Adrenal gland (tissue), 12 donors: ENCODE data around the gene CELF2. TPM values are rescaled to one million over a fixed set of nuclear protein-coding genes. Genes with fewer than 3 reads are reported as not detected.

Source experiments
- DNase-seq, 7 donors: peaks; one replicate each; pipeline ENCODE4 v3.0.0-alpha.2; 2019 to 2020
- H3K27ac ChIP-seq, 5 donors: fragments of 200-600 bp; sonication (generic) in 4 of 5; 1 replicate in 3 of 5; 2 replicates in 2 of 5; pipeline versions ENCODE4 v1.5.1 to v1.8.0; 2016 to 2020; ENCODE audit warnings: mild to moderate bottlenecking in 1 of 5
- H3K27me3 ChIP-seq: fragments of 200-600 bp; 2 replicates; pipeline ENCODE4 v1.8.0; 2021
- H3K36me3 ChIP-seq, 2 donors: fragments of 200-600 bp; replicated peaks in 1 of 2; 1 replicate in 1 of 2; 2 replicates in 1 of 2; pipeline versions ENCODE4 v1.5.1 to v1.8.0; 2018 to 2022
- H3K4me1 ChIP-seq, 2 donors: fragments of 200-600 bp; replicated peaks in 1 of 2; 1 replicate in 1 of 2; 2 replicates in 1 of 2; pipeline versions ENCODE4 v1.5.1 to v1.8.0; 2018 to 2021
- H3K4me3 ChIP-seq, 4 donors: fragments of 200-600 bp; sonication (generic) in 3 of 4; one replicate each; pipeline ENCODE4 v1.5.1; 2016 to 2018
- H3K9me3 ChIP-seq, 3 donors: fragments of 200-600 bp; sonication (generic) in 1 of 3; replicated peaks in 1 of 3; 1 replicate in 2 of 3; 2 replicates in 1 of 3; pipeline versions ENCODE4 v1.5.1 to v1.8.0; 2016 to 2021
- CTCF ChIP-seq, 6 experiments: fragments of 450-650 bp in 4 of 6; fragments of 200-600 bp in 2 of 6; sonication (generic) in 1 of 6; IDR thresholded peaks; 1 replicate in 5 of 6; 2 replicates in 1 of 6; pipeline versions ENCODE4 v1.5.1 to v1.8.0; 2016 to 2021; ENCODE audit warnings: antibody characterized with exemption in 6 of 6, mild to moderate bottlenecking in 2 of 6, moderate library complexity in 1 of 6
- POLR2A ChIP-seq, 2 donors: fragments of 450-650 bp; IDR thresholded peaks; one replicate each; pipeline ENCODE4 v1.6.1; 2017; ENCODE audit warnings: antibody characterized with exemption in 2 of 2, mild to moderate bottlenecking in 2 of 2, moderate library complexity in 1 of 2
- WGBS, 4 donors: extraction: QIAGEN DNeasy Blood & Tissue Kit in 2 of 4; methylation state at CpG; one replicate each; pipeline versions ENCODE4 v1.1.5 to v1.1.7; 2013 to 2017; 5-methylcytosine and 5-hydroxymethylcytosine counted together
- intact Hi-C, 2 donors: fragments of 100-400 bp; cut with DNase I; formaldehyde crosslinking; loops; one replicate each; pipeline versions ENCODE4 v1.14.1 to v1.15.0; 2022 to 2023
- polyA plus RNA-seq, 3 donors: library from polyadenylated mRNA; stranded (reverse); fragments of 200-250 nt in 2 of 3; fragments of 350-450 nt in 1 of 3; fragmentation: Illumina TruSeq in 1 of 3; extraction: RNeasy Lipid Tissue Mini Kit (QIAGEN cat#74804) in 1 of 3; gene quantifications; one replicate each; pipeline ENCODE4 v1.2.3, GENCODE V29; 2013 to 2014
- total RNA-seq, 9 donors: library from RNA; depleted of rRNA in 4 of 9; stranded (reverse); fragments of >200 nt in 4 of 9; fragments of 120-200 nt in 1 of 9; fragmentation: NEBNext Ultra II Directional in 1 of 9; extraction: Animal tissue kit (Norgen Biotek cat#: 25700) in 1 of 9; gene quantifications; one replicate each; pipeline versions ENCODE4 v1.1.0 to v1.2.4, GENCODE V29; 2013 to 2023
- donor health status: healthy with polysubstance abuse.
- donor health status: Bipolar disorder and iron deficiency.
- donor health status: DM: yes; HTN: yes; CAD: no.
- donor health status: DM: no; HTN: no; CAD: no.
- donor health status: DM: no; HTN: no; CAD: no.
- donor health status: DM: yes; HTN: yes; CAD: no.

CELF2 gene
- total and polyA plus RNA-seq, 12 donors: 2.7 to 26.0 (median 10.3) TPM

GRCh38 chr10:10992072-10992471, 25.6 kb upstream of the CELF2 start:
- no peak for TF ChIP-seq CTCF (IDR thresholded peaks at IDR 0.05)
- TF ChIP-seq POLR2A (IDR thresholded peaks at IDR 0.05): no peak
- H3K27ac ChIP-seq: no peak overlapping the region
- H3K4me1 ChIP-seq: no peaks in the 10 kb centered on the region
- intact Hi-C loops: no loop called here
- H3K4me3 ChIP-seq: no peak overlapping the region
- no peaks in the 10 kb centered on the region for H3K27me3 ChIP-seq
- DNase-seq: no peak
- no peaks in the 10 kb centered on the region for H3K9me3 ChIP-seq
- no peaks in the 10 kb centered on the region for H3K36me3 ChIP-seq
- 77 to 80% (median 78%) methylated on average over 2 of the region's 2 CpGs for WGBS, 4 donors

GRCh38 chr10:10992961-10993714, 24.5 kb upstream of the CELF2 start:
- no peaks in the 10 kb centered on the region for H3K36me3 ChIP-seq
- no peaks in the 10 kb centered on the region for H3K27me3 ChIP-seq
- TF ChIP-seq CTCF (IDR thresholded peaks at IDR 0.05) (no peak), POLR2A (IDR thresholded peaks at IDR 0.05) (no peak)
- 78 to 96% (median 85%) methylated on average over 3 of the region's 3 CpGs for WGBS, 4 donors
- H3K4me1 ChIP-seq: no peaks in the 10 kb centered on the region
- DNase-seq: no peak
- H3K9me3 ChIP-seq: no peaks in the 10 kb centered on the region
- no peak overlapping the region for H3K4me3 ChIP-seq
- intact Hi-C loops: no loop called here
- no peak overlapping the region for H3K27ac ChIP-seq

GRCh38 chr10:10993785-10994184, 23.9 kb upstream of the CELF2 start:
- intact Hi-C loops: no loop called here
- no peak overlapping the region for H3K4me3 ChIP-seq
- H3K4me1 ChIP-seq: no peaks in the 10 kb centered on the region
- DNase-seq: no peak
- no peaks in the 10 kb centered on the region for H3K27me3 ChIP-seq
- TF ChIP-seq CTCF (IDR thresholded peaks at IDR 0.05): no peak
- TF ChIP-seq POLR2A (IDR thresholded peaks at IDR 0.05): no peak
- H3K27ac ChIP-seq: no peak overlapping the region
- H3K36me3 ChIP-seq: no peaks in the 10 kb centered on the region
- H3K9me3 ChIP-seq: no peaks in the 10 kb centered on the region

GRCh38 chr10:10994360-10994759, 23.3 kb upstream of the CELF2 start:
- intact Hi-C loops: no loop called here
- no peaks in the 10 kb centered on the region for H3K36me3 ChIP-seq

More at GRCh38 chr10:10994360-10994759, 23.3 kb upstream of the CELF2 start:
- TF ChIP-seq CTCF (IDR thresholded peaks at IDR 0.05): no peak
- TF ChIP-seq POLR2A (IDR thresholded peaks at IDR 0.05): no peak
- no peaks in the 10 kb centered on the region for H3K27me3 ChIP-seq
- no peaks in the 10 kb centered on the region for H3K9me3 ChIP-seq
- H3K27ac ChIP-seq: no peak overlapping the region
- no peak overlapping the region for H3K4me3 ChIP-seq
- 66 to 78% (median 70%) methylated on average over 2 of the region's 2 CpGs for WGBS, 4 donors
- no peaks in the 10 kb centered on the region for H3K4me1 ChIP-seq
- DNase-seq: no peak
